KOPT-K1 (cell line): ENCODE measurements around the gene FRMD3.

ENCODE experiments used
- H3K27ac ChIP-seq: fragments of 200-600 bp; sonication (generic); 2 replicates; pipeline ENCODE4 v1.5.1; 2016; ENCODE audit warnings: antibody characterized with exemption, mild to moderate bottlenecking, low read depth, low read length; ENCODE audit not compliant: poor library complexity, severe bottlenecking
- H3K36me3 ChIP-seq: fragments of 200-600 bp; sonication (generic); 2 replicates; pipeline ENCODE4 v1.5.1; 2017; ENCODE audit warnings: antibody characterized with exemption, mild to moderate bottlenecking, low read length, moderate library complexity; ENCODE audit not compliant: insufficient read depth
- H3K9me3 ChIP-seq: fragments of 200-600 bp; sonication (generic); 2 replicates; pipeline ENCODE4 v1.5.1; 2017; ENCODE audit warnings: antibody characterized with exemption, low read length, mild to moderate bottlenecking; ENCODE audit not compliant: insufficient read depth, poor library complexity, severe bottlenecking

Gene FRMD3

DNA sequence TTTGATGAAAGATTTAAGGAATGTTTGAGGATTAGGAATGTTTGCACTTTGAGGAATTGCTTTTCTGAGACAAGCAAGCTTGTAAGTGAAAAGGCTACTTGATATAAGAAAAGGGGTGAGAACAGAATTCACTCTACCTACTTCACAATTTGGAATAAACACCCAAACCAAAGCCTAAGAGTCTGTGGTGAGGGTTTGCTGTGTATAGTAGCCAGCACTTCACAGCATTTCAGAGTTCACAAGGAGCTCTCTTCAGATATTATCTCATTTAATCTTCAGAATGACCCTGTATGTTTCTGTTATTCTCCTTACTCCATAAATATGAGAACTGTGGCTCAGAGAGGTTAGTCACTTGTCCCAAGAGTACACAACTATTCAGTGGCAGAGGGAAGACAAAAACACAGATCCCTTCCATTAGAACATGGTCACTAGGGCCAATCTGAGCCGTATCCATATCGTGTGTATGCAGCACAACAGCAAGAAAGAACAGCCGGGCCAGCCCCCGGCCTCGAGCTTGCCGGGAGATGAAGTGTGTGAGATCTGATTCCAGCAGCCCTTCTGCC, 92.4 kb downstream of the FRMD3 start:
- Histone ChIP-seq H3K36me3 (no peaks in the 10 kb centered on the region), H3K9me3 (no peaks in the 10 kb centered on the region), H3K27ac (no peak overlapping the region)

DNA sequence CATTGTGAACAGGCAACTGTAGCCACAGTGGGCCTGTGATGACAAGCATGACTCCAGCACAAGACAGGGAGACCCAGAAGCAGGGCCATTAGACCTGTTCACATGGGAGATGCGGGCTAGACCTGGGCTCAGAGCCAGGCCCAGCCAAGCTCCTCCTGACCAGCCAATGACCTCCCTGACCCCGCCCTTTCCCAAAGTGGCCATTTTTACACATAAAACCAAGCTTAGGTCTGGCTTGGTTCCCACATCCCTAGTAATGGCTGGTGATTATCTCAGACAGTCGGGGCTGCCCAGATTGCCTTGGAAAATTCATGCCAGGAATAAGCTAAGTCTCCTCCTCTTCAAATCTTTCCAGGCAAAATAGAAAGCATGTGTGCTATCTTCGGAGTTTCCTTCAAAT, 94.1 kb downstream of the FRMD3 start:
- Histone ChIP-seq H3K9me3 (no peaks in the 10 kb centered on the region), H3K36me3 (no peaks in the 10 kb centered on the region), H3K27ac (no peak overlapping the region)

DNA sequence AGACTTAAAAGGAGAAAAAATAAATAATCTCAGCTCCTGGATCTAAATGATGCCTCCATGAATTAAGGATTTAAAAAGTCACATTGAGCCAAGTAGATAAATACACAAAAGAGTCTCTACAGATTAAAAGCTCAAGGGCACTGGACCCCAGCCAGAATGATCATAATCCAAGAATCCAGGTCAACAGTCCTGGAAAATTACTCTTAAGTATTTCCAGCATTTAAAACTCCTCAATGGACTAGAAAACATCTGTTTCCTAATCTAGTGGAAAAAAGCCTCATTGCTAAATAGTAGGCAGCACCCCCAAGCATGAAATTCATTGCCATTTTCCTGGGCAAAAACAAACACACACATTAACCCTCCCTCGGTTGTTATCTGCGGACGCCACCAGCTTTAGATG, 96.8 kb downstream of the FRMD3 start:
- Histone ChIP-seq H3K36me3 (no peaks in the 10 kb centered on the region), H3K9me3 (no peaks in the 10 kb centered on the region), H3K27ac (no peak overlapping the region)

DNA sequence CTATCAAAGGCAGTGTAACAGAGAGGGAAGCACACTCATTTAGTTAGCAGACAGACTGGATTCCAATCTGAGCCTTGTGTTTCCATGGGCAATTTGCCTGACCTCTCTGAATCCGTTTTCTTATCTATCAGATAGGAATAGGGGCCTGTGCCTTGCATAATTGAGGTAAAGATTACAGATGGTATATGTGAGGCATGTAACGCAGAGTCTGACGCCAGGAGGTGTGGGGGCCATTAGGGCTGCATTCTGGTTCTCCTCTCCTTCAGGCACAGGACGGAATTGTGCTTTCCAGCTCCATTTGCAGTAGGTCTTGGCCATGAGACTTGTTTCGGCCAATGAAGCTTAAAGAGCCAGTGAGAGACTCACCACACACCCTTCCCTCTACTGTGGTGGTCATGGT, 97.6 kb downstream of the FRMD3 start:
- Histone ChIP-seq H3K27ac (no peak overlapping the region), H3K9me3 (no peaks in the 10 kb centered on the region), H3K36me3 (no peaks in the 10 kb centered on the region)

DNA sequence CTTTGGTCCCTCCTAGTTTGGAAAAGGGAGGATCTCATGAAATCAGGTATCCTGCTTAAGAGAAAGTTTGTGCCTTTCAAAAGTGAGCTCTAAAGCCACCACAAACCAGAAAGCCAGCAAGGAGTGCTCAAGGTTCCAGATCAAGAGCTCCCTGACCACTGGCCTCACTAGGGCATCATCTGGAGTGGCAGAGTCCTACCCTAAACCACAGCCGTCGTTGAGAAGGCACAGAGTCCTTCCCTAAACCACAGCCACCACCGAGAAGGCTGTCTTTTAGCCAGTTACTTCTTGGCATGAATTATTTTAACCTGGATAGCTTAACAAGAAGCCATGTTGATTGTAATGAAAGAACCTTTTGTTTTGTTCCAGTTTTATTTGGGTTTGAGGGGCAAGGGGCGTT, 102.9 kb downstream of the FRMD3 start:
- no peak overlapping the region for H3K27ac ChIP-seq
- H3K9me3 ChIP-seq: no peaks in the 10 kb centered on the region
- H3K36me3 ChIP-seq: no peaks in the 10 kb centered on the region

DNA sequence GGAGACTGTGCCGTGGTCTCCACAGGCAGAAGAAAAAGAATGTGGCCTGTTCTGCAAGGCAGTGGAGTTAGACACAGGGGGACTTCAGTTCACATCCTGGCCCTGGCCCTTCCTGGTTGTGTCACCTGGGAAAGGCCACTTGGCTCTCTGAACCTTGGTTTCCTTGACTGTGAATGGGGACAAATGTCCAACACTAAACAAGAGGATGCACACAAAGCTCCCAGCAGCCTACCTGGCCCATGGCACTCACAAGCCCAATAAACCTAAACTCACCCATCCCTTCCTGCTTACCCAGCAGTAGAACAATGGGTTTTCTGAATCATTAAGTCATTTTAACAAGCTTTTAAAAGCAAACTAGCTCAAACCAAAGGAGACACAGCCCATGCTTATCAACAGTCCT, 103.9 kb downstream of the FRMD3 start:
- H3K36me3 ChIP-seq: no peaks in the 10 kb centered on the region
- no peak overlapping the region for H3K27ac ChIP-seq
- no peaks in the 10 kb centered on the region for H3K9me3 ChIP-seq

DNA sequence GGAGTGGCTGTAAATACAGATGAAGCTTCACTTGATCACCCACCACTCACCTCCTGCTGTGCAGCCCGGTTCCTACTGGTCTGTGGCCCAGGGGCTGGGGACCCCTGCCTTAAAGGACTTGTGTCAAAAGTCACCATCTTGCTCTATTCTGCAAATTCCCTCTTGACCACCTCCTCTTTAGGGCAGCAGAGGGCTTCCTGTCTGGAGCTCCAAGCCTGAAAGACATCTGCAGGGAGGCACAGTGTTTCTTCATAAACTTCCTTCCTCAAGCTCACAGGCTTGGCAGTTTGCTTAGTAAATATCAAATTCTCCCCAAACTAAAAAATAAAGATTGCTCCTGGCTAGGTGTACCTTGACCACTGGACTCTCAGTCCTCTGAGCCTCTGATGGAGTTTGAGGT, 104.4 kb downstream of the FRMD3 start:
- Histone ChIP-seq H3K27ac (no peak overlapping the region), H3K9me3 (no peaks in the 10 kb centered on the region), H3K36me3 (no peaks in the 10 kb centered on the region)

DNA sequence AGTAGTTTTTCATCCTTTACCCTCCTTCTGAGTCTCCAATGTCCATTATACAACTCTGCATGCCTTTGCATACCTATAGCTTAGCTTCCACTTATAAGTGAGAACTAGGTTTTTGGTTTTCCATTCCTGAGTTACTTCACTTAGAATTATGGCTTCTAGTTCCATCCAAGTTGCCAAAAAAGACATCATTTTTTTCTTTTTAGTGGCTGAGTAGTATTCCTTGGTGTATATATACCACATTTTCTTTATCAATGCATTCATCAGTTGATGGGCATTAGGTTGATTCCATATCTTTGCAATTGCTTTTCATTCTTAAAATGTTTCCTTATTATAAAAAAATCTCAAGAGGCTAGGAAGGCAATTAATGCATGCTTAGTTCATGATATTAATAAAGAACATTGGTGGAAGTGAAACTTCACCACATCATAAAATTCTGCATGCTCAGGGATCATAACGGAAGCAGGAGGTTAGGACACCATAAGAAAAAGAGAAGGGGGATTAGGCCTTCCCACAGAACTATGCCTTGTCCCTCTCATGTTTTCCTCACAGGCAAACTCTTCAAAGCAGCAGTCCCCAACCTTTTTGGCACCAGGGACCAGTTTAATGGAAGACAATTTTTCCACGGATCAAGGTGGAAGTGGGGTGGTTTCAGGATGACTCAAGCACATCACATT, 105.2 kb downstream of the FRMD3 start:
- H3K36me3 ChIP-seq: no peaks in the 10 kb centered on the region
- H3K27ac ChIP-seq: no peak overlapping the region
- no peaks in the 10 kb centered on the region for H3K9me3 ChIP-seq

DNA sequence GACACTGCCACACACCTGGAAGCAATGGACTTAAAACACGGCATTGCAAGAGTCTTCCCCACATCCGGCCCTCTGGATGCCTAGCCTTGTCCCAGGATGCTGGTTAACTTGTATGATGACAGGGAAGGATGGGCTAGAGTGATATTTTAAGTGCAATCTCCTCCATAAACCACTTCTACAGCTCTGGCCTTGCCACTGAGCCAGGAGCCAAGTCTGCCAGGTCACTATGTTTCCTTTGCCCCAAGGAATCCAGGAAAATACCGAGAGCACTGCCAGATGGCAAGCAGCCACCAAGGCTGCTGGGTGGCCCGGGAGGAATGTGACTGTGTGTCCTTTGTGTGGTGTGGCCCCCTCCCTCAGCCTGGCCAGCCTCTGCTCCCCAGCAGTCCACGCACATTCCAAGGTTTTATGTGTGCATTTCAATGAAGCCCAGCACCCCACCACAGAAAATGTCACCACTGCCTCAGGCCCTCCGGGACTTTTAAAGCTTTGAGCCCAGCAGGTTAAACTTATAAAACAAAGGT, 106.0 kb downstream of the FRMD3 start:
- no peak overlapping the region for H3K27ac ChIP-seq
- no peaks in the 10 kb centered on the region for H3K9me3 ChIP-seq
- no peaks in the 10 kb centered on the region for H3K36me3 ChIP-seq

DNA sequence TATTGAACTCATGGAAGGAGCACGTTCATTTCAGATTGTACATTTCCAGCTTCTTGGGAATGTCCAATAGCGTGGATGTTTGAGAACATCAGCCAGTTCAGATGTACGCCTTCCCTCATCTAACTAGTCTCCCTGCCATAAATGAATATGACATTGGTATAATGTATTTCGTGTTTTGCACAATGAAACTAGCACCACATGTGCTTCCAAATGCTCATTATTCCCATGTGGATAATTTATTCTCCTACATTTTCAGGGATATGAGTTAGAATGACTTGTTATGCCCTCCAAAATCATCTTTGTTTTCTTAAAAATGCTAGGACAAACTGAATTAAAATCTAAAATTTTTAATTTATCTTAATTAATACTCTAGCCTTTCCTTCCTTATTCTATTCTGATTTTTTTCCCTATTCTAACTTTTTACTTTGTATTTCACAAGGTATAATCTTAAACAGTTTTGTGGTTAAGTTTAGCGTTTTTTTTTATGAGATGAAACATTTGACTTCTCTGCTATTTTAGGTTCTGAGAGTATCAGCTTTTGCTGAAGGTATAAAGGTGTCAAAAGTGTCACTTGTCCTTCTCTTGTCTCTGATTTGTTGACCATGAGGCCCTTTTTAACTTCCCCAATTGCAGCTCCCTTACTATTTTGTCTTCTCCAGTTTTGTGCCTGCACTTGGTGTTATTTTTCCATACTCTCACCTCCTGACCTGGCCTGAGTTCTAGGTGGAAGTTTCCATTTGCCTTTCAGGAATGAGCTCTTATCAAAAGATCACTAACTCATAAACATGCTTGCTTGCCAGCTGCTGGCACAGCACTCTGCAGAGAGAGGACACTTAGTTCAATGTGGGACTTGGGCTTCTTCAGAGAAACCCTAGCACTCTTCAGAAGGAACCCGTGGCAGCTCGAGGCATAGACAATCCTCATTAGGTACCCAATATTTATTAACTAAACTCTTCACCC, 106.8 kb downstream of the FRMD3 start:
- Histone ChIP-seq H3K9me3 (no peaks in the 10 kb centered on the region), H3K27ac (no peak overlapping the region)

DNA sequence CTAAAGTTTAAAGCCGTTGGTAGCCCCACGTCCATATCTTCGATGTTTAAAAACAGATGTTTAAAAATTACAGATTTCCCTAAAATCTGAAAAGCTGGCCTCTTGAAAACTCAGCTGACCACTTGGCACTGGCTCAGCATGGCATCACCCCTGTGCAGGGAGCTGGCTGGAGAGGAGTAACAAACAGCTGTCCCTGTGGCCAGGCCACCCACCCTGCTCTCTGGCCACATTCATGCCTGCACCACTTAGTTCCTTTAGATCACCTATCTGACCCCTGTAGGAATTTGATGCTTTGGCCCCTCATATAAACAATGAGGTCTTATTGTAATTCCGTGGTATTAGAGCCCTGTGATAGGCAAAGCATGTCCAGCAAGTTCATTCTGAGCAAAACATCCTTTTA, 107.5 kb downstream of the FRMD3 start:
- Histone ChIP-seq H3K36me3 (no peaks in the 10 kb centered on the region), H3K27ac (no peak overlapping the region), H3K9me3 (no peaks in the 10 kb centered on the region)

More for the DNA sequence above, 106.8 kb downstream of the FRMD3 start:
- H3K36me3 ChIP-seq: no peaks in the 10 kb centered on the region

DNA sequence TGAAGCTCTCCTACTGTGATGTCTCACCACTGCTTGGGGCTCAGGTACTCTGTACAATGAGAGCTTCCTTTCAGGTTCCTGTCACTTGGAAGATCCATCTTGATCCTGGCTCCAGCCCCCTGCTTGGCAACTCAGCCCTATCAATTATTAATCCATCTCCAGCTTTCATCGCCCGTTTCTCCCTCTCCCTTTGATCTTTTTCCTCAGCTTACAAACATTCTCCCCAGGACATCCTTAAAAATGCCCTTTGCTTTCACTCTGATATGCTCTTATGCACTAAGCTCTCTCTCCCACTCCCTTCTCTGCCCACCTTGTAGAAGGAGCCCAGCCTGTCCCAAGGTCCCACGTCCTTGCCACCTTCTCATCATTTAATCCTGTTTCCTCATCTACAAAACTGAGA, 109.0 kb downstream of the FRMD3 start:
- Histone ChIP-seq H3K9me3 (no peaks in the 10 kb centered on the region), H3K27ac (no peak overlapping the region), H3K36me3 (no peaks in the 10 kb centered on the region)

DNA sequence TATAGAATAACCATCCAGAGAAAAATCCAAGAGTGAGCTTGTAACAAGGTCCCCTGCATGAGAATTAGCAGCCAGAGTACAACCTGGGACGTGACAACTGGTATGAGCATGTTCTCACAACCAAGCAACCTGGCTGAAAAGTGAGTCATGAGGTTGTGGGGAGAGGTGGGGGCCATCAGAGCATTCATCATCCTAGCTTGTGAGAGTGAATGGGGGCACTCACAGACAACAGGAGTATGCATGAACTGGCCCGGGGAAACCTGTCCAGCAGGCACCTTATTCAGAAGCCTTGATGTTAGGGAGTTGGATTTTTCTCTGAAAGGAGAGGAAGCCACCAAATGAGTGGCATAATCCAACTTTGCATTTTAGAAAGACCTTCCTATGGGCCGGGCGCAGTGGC, 113.0 kb downstream of the FRMD3 start:
- Histone ChIP-seq H3K36me3 (no peaks in the 10 kb centered on the region), H3K9me3 (no peaks in the 10 kb centered on the region), H3K27ac (no peak overlapping the region)

DNA sequence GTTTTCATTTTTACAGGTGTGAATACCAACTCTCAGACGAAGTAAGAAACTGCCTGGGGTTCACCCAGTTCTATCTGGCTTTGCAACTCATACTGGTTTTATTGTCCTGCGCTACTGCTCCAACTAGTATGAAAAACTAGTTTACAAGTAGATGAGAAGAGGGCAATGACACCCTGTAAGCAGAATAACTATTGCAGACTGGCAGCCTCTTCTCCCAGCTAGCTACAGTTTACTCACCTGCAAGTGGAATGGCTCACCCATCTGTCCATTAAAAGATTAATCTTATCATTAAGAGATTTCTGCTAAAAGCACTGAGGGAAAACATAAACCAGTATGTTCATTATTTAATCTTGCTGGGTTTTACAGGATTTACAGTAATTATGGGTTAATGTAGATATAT, 113.4 kb downstream of the FRMD3 start:
- Histone ChIP-seq H3K27ac (no peak overlapping the region), H3K36me3 (no peaks in the 10 kb centered on the region), H3K9me3 (no peaks in the 10 kb centered on the region)
